HepG2 (cell line): ENCODE data around the gene BCL2L2. TPM values are rescaled to one million over a fixed set of nuclear protein-coding genes. Genes with fewer than 3 reads are reported as not detected.

Experiments
- AKAP8 ChIP-seq: sonication (generic); formaldehyde crosslinking; IDR thresholded peaks from 2 replicates; pipeline ENCODE4 v1.5.1; 2020; ENCODE audit warnings: mild to moderate bottlenecking, missing genetic modification reagents
- ATF4 ChIP-seq, 2 experiments: fragments of 450-650 bp in 1 of 2; sonication (generic) in 1 of 2; formaldehyde crosslinking; IDR thresholded peaks; 2 replicates each; pipeline versions ENCODE4 v1.5.0 to v1.8.0; 2020 to 2022; ENCODE audit warnings: mild to moderate bottlenecking in 1 of 2, missing genetic modification reagents in 1 of 2
- DPF2 ChIP-seq: sonication (generic); formaldehyde crosslinking; IDR thresholded peaks from 2 replicates; pipeline ENCODE4 v1.4.0; 2020; ENCODE audit warnings: mild to moderate bottlenecking, low read depth, missing genetic modification reagents, borderline replicate concordance
- HDAC2 ChIP-seq: sonication (generic); formaldehyde crosslinking; IDR thresholded peaks from 2 replicates; pipeline ENCODE4 v1.4.0; 2020; ENCODE audit warnings: missing genetic modification reagents
- HES4 ChIP-seq: sonication (generic); formaldehyde crosslinking; IDR thresholded peaks from 2 replicates; pipeline ENCODE4 v1.9.0; 2021; ENCODE audit warnings: mild to moderate bottlenecking, missing genetic modification reagents, borderline replicate concordance
- HHEX ChIP-seq: IDR thresholded peaks from 2 replicates; pipeline ENCODE4 v1.6.1; 2016; ENCODE audit warnings: control low read depth
- HMG20A ChIP-seq: IDR thresholded peaks from 2 replicates; pipeline ENCODE4 v1.6.1; 2016; ENCODE audit warnings: borderline replicate concordance
- NCOA2 ChIP-seq: sonication (generic); formaldehyde crosslinking; IDR thresholded peaks from 2 replicates; pipeline ENCODE4 v1.8.0; 2022; ENCODE audit warnings: inconsistent platforms
- NCOR1 ChIP-seq: fragments of 200-600 bp; sonication (generic); IDR thresholded peaks from 2 replicates; pipeline ENCODE4 v1.7.0; 2017; ENCODE audit warnings: antibody characterized with exemption, low read length, borderline replicate concordance
- NFYC ChIP-seq: IDR thresholded peaks from 2 replicates; pipeline ENCODE4 v1.6.1; 2016; ENCODE audit warnings: missing genetic modification reagents, missing compliant biosample characterization
- RBM22 ChIP-seq: fragments of 200-400 bp; formaldehyde crosslinking; optimal IDR thresholded peaks from 2 replicates; pipeline ENCODE3; 2017; ENCODE audit warnings: mild to moderate bottlenecking, low read length, moderate library complexity
- RFX3 ChIP-seq: IDR thresholded peaks from 2 replicates; pipeline ENCODE4 v1.6.1; 2016; ENCODE audit warnings: missing biosample characterization, missing genetic modification reagents
- RORA ChIP-seq: sonication (generic); formaldehyde crosslinking; IDR thresholded peaks from 2 replicates; pipeline ENCODE4 v1.5.0; 2020; ENCODE audit warnings: mild to moderate bottlenecking, missing genetic modification reagents, moderate library complexity
- THAP7 ChIP-seq: sonication (generic); formaldehyde crosslinking; IDR thresholded peaks from 2 replicates; pipeline ENCODE4 v1.8.1; 2023; ENCODE audit warnings: mild to moderate bottlenecking, missing genetic modification reagents
- ZMAT5 ChIP-seq: sonication (generic); formaldehyde crosslinking; IDR thresholded peaks from 2 replicates; pipeline ENCODE4 v1.5.0; 2020; ENCODE audit warnings: mild to moderate bottlenecking, low read depth, missing genetic modification reagents, borderline replicate concordance
- ZNF274 ChIP-seq: sonication (generic); formaldehyde crosslinking; IDR thresholded peaks from 2 replicates; pipeline ENCODE4 v1.5.1; 2020; ENCODE audit warnings: mild to moderate bottlenecking, missing genetic modification reagents
- ZNF510 ChIP-seq: sonication (generic); formaldehyde crosslinking; IDR thresholded peaks from 2 replicates; pipeline ENCODE4 v1.4.0; 2020; ENCODE audit warnings: low read depth, mild to moderate bottlenecking, missing genetic modification reagents
- ZNF574 ChIP-seq: sonication (generic); formaldehyde crosslinking; IDR thresholded peaks from 2 replicates; pipeline ENCODE4 v1.4.0; 2020; ENCODE audit warnings: missing genetic modification reagents
- ZNF589 ChIP-seq: sonication (generic); formaldehyde crosslinking; conservative IDR thresholded peaks from 2 replicates; pipeline ENCODE4 v1.8.0; 2022; ENCODE audit warnings: mild to moderate bottlenecking, moderate library complexity, missing genetic modification reagents
- ZNF710 ChIP-seq: sonication (generic); formaldehyde crosslinking; IDR thresholded peaks from 2 replicates; pipeline ENCODE4 v1.5.0; 2020; ENCODE audit warnings: mild to moderate bottlenecking, missing genetic modification reagents, borderline replicate concordance
- ZSCAN21 ChIP-seq: sonication (generic); formaldehyde crosslinking; IDR thresholded peaks from 2 replicates; pipeline ENCODE4 v1.8.0; 2022; ENCODE audit warnings: mild to moderate bottlenecking, missing genetic modification reagents, moderate library complexity, borderline replicate concordance
- polyA plus RNA-seq, 8 experiments: library from polyadenylated mRNA; depleted of rRNA in 3 of 8; stranded (reverse) in 7 of 8; unstranded in 1 of 8; fragments of >200 nt; fragmentation: Illumina TruSeq in 4 of 8; extraction: Trizol in 4 of 8; gene quantifications; 2 replicates each; pipeline versions ENCODE4 v1.2.1 to v1.2.3, GENCODE V29; 2011 to 2016; ENCODE audit warnings: low read depth in 4 of 8, missing spikeins in 1 of 8, mixed read lengths in 1 of 8; ENCODE audit not compliant: insufficient read depth in 1 of 8
- total RNA-seq, 5 experiments: library from RNA; depleted of rRNA; stranded (reverse); fragments of >200 nt; fragmentation: Illumina TruSeq; extraction: Trizol; gene quantifications; 2 replicates each; pipeline ENCODE4 v1.2.3, GENCODE V29; 2016; ENCODE audit warnings: low read depth in 1 of 5

Gene BCL2L2
- total and polyA plus RNA-seq, 2 of the 13 experiments (the other 11 are each of a cell fraction or from before 2014, with no cell fraction given) = 28.1 to 49.8 TPM

- TF ChIP-seq ZNF574 (CRISPR knock-in tag) (peak; percentile 96), DPF2 (CRISPR knock-in tag) (0 out of 2 replicates have a peak, but pooled peaks have one; percentile 10), ZSCAN21 (CRISPR knock-in tag) (no peak; the same call in 1 of the 2 replicates), HES4 (CRISPR knock-in tag) (peak; percentile 48; the same call in 1 of the 2 replicates), ZNF510 (CRISPR knock-in tag) (0 out of 2 replicates have a peak, but pooled peaks have one; percentile 78), RORA (CRISPR knock-in tag) (no peak), AKAP8 (CRISPR knock-in tag) (peak; percentile 100), THAP7 (CRISPR knock-in tag) (peak; percentile 93), HMG20A (CRISPR knock-in tag) (0 out of 2 replicates have a peak, but pooled peaks have one; percentile 43), NCOA2 (CRISPR knock-in tag) (peak; percentile 82), ZNF274 (CRISPR knock-in tag) (peak; percentile 99), HHEX (CRISPR knock-in tag) (peak; percentile 54; the same call in 1 of the 2 replicates), RBM22 (peak; percentile 100), ZMAT5 (no peak), NFYC (CRISPR knock-in tag) (peak; percentile 91), ATF4 (CRISPR knock-in tag; IDR thresholded peaks at IDR 0.05) (peak in 1 of 2 experiments; percentile 69; a peak in 2 of 4 replicates), HDAC2 (CRISPR knock-in tag) (peak; percentile 95), ZNF710 (CRISPR knock-in tag) (peak; percentile 63; the same call in 1 of the 2 replicates), NCOR1 (peak; percentile 95), RFX3 (CRISPR knock-in tag) (peak; percentile 44), ZNF589 (CRISPR knock-in tag) (peak; percentile 98)
Measured at GRCh38 chr14:23320584-23321571, 14.2 kb downstream of the BCL2L2 start, which contains the start of gene PABPN1 (continued).
